Keratinocyte (primary cell): ENCODE data around the gene MAP3K10.

Source experiments
- EZH2 ChIP-seq: IDR thresholded peaks from one replicate; pipeline ENCODE4 v1.6.1; 2012; ENCODE audit warnings: inconsistent platforms, mild to moderate bottlenecking, low read length, moderate library complexity
- TF ChIP-seq, protein P1 (sequence below), 3 experiments: IDR thresholded peaks in 1 of 3; conservative IDR thresholded peaks in 1 of 3; optimal IDR thresholded peaks in 1 of 3; 2 replicates in 2 of 3; 3 replicates in 1 of 3; pipeline versions ENCODE3 to v1.5.1; 2011; ENCODE audit warnings: low read length in 3 of 3, mild to moderate bottlenecking in 3 of 3, moderate library complexity in 2 of 3, control low read depth in 1 of 3, inconsistent platforms in 1 of 3; ENCODE audit not compliant: insufficient read depth in 2 of 3; ENCODE audit errors: extremely low read depth in 1 of 3

DNA sequence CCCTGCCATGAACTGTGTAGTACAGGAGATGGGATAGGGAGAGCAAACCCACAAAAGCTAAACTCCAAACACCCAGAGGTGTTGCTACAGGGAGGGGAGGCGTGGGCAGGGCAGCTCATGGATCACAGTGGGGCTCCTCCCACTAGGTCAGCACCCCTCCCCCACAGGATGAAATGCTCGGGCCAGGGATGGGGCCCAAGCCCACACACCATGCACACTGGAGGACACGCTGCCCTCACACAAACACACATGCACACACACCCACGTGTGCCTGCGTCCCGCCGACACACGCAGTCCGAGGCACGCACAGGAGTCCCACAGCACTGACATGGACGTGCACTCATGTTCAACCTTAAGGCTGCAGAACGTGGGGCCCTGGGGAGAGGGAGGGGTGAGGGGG lies 41.3 kb downstream of the MAP3K10 start:
- TF ChIP-seq, protein P1, sequence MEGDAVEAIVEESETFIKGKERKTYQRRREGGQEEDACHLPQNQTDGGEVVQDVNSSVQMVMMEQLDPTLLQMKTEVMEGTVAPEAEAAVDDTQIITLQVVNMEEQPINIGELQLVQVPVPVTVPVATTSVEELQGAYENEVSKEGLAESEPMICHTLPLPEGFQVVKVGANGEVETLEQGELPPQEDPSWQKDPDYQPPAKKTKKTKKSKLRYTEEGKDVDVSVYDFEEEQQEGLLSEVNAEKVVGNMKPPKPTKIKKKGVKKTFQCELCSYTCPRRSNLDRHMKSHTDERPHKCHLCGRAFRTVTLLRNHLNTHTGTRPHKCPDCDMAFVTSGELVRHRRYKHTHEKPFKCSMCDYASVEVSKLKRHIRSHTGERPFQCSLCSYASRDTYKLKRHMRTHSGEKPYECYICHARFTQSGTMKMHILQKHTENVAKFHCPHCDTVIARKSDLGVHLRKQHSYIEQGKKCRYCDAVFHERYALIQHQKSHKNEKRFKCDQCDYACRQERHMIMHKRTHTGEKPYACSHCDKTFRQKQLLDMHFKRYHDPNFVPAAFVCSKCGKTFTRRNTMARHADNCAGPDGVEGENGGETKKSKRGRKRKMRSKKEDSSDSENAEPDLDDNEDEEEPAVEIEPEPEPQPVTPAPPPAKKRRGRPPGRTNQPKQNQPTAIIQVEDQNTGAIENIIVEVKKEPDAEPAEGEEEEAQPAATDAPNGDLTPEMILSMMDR (optimal IDR thresholded peaks at IDR 0.05 in 1 of 3, IDR thresholded peaks at IDR 0.05 in 1 of 3, conservative IDR thresholded peaks at IDR 0.05 in 1 of 3; ENCODE audit: extremely low read depth in 1 of 3, insufficient read depth in 2 of 3, low read length in 3 of 3): no peak
- TF ChIP-seq EZH2: no peak
